PC-3 (cell line): ENCODE measurements around the gene OTOS. TPM values are rescaled to one million over a fixed set of nuclear protein-coding genes. Genes with fewer than 3 reads are reported as not detected.

Experiments used
- ATAC-seq: fragments of 200-7000 bp; cut with Tn5 transposase; 2 replicates; pipeline ENCODE4 v1.9.1; 2020; ENCODE audit warnings: mild to moderate bottlenecking, moderate library complexity
- BruUV-seq: library from RNA; stranded (reverse); fragments of 400-500 nt; replicated peaks from 2 replicates; lab custom pipeline; 2021; lab: Mats Ljungman, UMichigan
- CTCF ChIA-PET: fragments of 300-600 bp; sonication (Branson Sonifier 250); formaldehyde crosslinking; loops from one replicate; lab custom pipeline; 2022; ENCODE audit warnings: antibody characterized with exemption; lab: Charles Lee
- POLR2A ChIA-PET: fragments of 300-600 bp; sonication (Branson Sonifier 250); formaldehyde crosslinking; loops from one replicate; lab custom pipeline; 2022; ENCODE audit warnings: antibody characterized with exemption; ENCODE audit not compliant: unreplicated experiment; lab: Charles Lee
- DNase-seq: peaks from one replicate; pipeline ENCODE4 v3.0.0-alpha.2; 2015
- H2AFZ ChIP-seq: fragments of 300-600 bp; sonication (generic); 2 replicates; pipeline ENCODE4 v1.6.0; 2016; ENCODE audit warnings: antibody characterized with exemption, low read length
- H3F3A ChIP-seq: fragments of 300-600 bp; sonication (generic); one replicate; pipeline ENCODE4 v1.6.0; 2017; ENCODE audit warnings: antibody characterized with exemption, low read length, control low read depth, mild to moderate bottlenecking; ENCODE audit not compliant: unreplicated experiment
- H3K27ac ChIP-seq: fragments of 300-600 bp; sonication (generic); 2 replicates; pipeline ENCODE4 v1.5.1; 2016; ENCODE audit warnings: mild to moderate bottlenecking, low read length
- H3K27me3 ChIP-seq: fragments of 300-600 bp; sonication (generic); 2 replicates; pipeline ENCODE4 v1.6.1; 2016; ENCODE audit warnings: low read length, mixed read lengths
- H3K36me3 ChIP-seq: fragments of 300-600 bp; sonication (generic); 2 replicates; pipeline ENCODE4 v1.6.1; 2016; ENCODE audit warnings: low read depth, mixed run types, low read length, mixed read lengths
- H3K4me1 ChIP-seq: fragments of 300-600 bp; sonication (generic); 2 replicates; pipeline ENCODE4 v1.5.1; 2016; ENCODE audit warnings: low read length; ENCODE audit not compliant: insufficient read depth
- H3K4me2 ChIP-seq: fragments of 300-600 bp; sonication (generic); 2 replicates; pipeline ENCODE4 v1.6.0; 2016; ENCODE audit warnings: low read length
- H3K4me3 ChIP-seq: fragments of 300-600 bp; sonication (generic); 2 replicates; pipeline ENCODE4 v1.5.1; 2016; ENCODE audit warnings: mild to moderate bottlenecking, low read length, mixed read lengths
- H3K79me2 ChIP-seq: fragments of 300-600 bp; sonication (generic); 2 replicates; pipeline ENCODE4 v1.6.1; 2017; ENCODE audit warnings: low read length, mixed read lengths
- H3K9ac ChIP-seq: fragments of 300-600 bp; sonication (generic); 2 replicates; pipeline ENCODE4 v1.6.0; 2016; ENCODE audit warnings: mild to moderate bottlenecking, low read length
- H3K9me2 ChIP-seq: fragments of 300-600 bp; sonication (generic); replicated peaks from 2 replicates; pipeline ENCODE4 v1.6.1; 2016; ENCODE audit warnings: mixed run types, low read length, mixed read lengths
- H3K9me3 ChIP-seq: fragments of 300-600 bp; sonication (generic); 2 replicates; pipeline ENCODE4 v1.6.1; 2016; ENCODE audit warnings: low read length, mixed read lengths
- H4K20me1 ChIP-seq: fragments of 300-600 bp; sonication (generic); 2 replicates; pipeline ENCODE4 v1.6.1; 2016; ENCODE audit warnings: low read length, mixed read lengths
- EZH2 ChIP-seq: fragments of 300-600 bp; sonication (generic); IDR thresholded peaks from one replicate; pipeline ENCODE4 v1.6.1; 2017; ENCODE audit warnings: antibody characterized with exemption, mild to moderate bottlenecking, low read length; ENCODE audit not compliant: unreplicated experiment
- EZH2phosphoT487 ChIP-seq: fragments of 300-600 bp; sonication (generic); IDR thresholded peaks from 2 replicates; pipeline ENCODE4 v1.6.1; 2018; ENCODE audit warnings: mild to moderate bottlenecking, antibody characterized with exemption, low read length, borderline replicate concordance
- intact Hi-C: fragments of 100-400 bp; cut with micrococcal nuclease; formaldehyde crosslinking; loops from 2 replicates; pipeline ENCODE4 v1.9.0; 2023
- total RNA-seq: library from RNA; depleted of rRNA; stranded (reverse); fragments of >200 nt; gene quantifications from 2 replicates; pipeline ENCODE4 v1.2.3, GENCODE V29; 2014
- TF ChIP-seq, protein P1 (sequence below): fragments of 300-600 bp; sonication (generic); conservative IDR thresholded peaks from 2 replicates; pipeline ENCODE4 v1.5.1; 2017; ENCODE audit warnings: antibody characterized with exemption, low read depth, mild to moderate bottlenecking, low read length

OTOS gene
- total RNA-seq, 1 experiment from 2014 or later, result not detected

DNA sequence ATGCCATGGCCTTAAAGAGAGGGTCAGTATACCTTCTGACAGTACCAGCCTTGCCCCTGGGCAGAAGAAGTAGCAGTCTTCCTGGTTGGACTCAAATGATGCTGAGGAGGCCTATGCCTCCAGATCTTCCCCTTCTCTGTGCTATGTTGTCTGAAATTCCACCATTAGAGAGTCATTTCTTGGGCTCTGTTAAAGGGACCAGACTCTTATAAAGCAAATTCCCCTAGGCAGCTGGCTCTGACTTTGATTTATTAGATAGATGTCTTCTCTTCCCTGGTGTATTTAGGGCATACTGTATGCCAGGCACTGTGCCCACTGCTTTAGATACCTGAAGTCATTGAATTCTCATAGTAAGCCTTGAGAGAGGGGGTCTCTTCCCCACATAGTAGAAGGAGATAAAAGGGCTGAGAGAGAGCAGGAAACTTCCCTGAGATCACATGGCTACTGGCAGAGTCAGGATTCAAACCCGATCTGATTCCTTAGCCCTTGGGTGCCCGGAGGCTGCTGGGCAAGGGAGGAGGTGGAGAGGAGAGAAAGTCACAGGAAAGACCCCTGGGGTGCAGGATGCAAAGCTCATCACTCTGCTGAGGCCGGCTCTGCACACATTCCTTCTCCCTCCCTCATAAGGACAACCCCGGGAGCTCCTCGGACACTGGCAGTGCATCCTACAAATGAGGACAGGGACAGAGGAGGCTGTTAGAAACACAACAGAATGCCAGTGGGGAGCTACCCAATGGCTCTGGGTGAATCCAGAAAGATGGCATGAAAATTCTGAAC lies 27.4 kb downstream of the OTOS start:
- H3K79me2 ChIP-seq, result no peaks in the 10 kb centered on the region
- no peak overlapping the region for H2AFZ ChIP-seq
- intact Hi-C loops, result no loop called here
- BruUV-seq, result no TSS peak
- H3F3A ChIP-seq, result no peaks in the 10 kb centered on the region
- ChIA-PET POLR2A (no interaction called here), CTCF (no interaction called here)
- peaks cover 58% of the 10 kb centered on the region for H3K27me3 ChIP-seq
- H4K20me1 ChIP-seq, result no peaks in the 10 kb centered on the region
- no peak overlapping the region for H3K4me2 ChIP-seq
- no peaks in the 10 kb centered on the region for H3K9me3 ChIP-seq
- no peak overlapping the region for H3K9ac ChIP-seq
- no peaks in the 10 kb centered on the region for H3K36me3 ChIP-seq
- no peak for ATAC-seq
- H3K4me3 ChIP-seq, result no peak overlapping the region
- no peaks in the 10 kb centered on the region for H3K4me1 ChIP-seq
- no peak overlapping the region for H3K27ac ChIP-seq
- TF ChIP-seq, protein P1, sequence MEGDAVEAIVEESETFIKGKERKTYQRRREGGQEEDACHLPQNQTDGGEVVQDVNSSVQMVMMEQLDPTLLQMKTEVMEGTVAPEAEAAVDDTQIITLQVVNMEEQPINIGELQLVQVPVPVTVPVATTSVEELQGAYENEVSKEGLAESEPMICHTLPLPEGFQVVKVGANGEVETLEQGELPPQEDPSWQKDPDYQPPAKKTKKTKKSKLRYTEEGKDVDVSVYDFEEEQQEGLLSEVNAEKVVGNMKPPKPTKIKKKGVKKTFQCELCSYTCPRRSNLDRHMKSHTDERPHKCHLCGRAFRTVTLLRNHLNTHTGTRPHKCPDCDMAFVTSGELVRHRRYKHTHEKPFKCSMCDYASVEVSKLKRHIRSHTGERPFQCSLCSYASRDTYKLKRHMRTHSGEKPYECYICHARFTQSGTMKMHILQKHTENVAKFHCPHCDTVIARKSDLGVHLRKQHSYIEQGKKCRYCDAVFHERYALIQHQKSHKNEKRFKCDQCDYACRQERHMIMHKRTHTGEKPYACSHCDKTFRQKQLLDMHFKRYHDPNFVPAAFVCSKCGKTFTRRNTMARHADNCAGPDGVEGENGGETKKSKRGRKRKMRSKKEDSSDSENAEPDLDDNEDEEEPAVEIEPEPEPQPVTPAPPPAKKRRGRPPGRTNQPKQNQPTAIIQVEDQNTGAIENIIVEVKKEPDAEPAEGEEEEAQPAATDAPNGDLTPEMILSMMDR, result no peak
- no peak for TF ChIP-seq EZH2phosphoT487
- TF ChIP-seq EZH2, result no peak
- no peaks in the 10 kb centered on the region for H3K9me2 ChIP-seq
- DNase-seq, result no peak

DNA sequence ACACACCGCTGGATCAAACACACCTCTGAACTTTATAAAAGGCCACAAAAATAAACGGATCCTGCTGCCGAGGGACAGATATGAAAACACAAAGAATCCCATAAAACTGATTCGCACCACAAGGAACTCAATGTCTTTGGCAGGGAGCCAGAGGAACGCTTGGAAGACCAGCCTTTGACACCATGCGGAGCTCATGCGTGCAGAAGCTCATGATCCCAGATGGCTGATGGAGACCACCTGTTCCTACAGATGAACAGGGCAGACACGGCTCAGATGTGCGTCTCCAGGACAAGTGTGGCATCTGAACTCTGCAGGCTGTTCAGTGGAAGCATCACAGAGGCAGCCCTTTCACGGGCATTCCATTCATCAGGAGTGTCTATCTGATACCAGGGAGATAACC lies 29.2 kb downstream of the OTOS start:
- no peaks in the 10 kb centered on the region for H3K9me3 ChIP-seq

DNA sequence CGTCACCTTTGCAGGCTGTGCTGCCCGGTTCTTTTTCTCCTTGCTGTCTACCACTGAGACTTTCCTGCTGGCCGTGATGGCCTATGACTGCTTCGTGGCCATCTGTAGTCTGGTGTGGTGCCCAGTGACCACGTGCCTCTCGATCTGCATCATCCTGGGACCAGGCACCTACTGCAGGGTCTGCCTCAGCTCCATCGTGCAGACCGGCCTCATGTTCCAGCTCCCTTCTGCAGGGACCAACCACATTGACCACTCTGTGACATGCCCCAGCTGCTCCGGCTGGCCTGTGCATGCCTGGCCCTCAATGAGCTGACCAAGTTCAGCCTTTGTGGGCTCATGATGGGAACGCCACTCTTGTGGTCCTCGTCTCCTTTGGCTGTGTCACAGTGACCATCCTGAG lies 31.1 kb downstream of the OTOS start:
- Histone ChIP-seq H3K4me3 (no peak overlapping the region), H3F3A (no peaks in the 10 kb centered on the region), H3K9me2 (no peaks in the 10 kb centered on the region), H3K79me2 (no peaks in the 10 kb centered on the region), H3K9me3 (no peaks in the 10 kb centered on the region), H3K4me2 (no peak overlapping the region), H3K36me3 (no peaks in the 10 kb centered on the region), H3K27me3 (peaks cover 60% of the 10 kb centered on the region), H3K4me1 (no peaks in the 10 kb centered on the region), H3K9ac (no peak overlapping the region), H3K27ac (no peak overlapping the region), H4K20me1 (no peaks in the 10 kb centered on the region), H2AFZ (no peak overlapping the region)
- POLR2A ChIA-PET, result no interaction called here
- BruUV-seq, result no TSS peak
- intact Hi-C loops, result no loop called here
- no peak for ATAC-seq
- TF ChIP-seq, protein P1, result no peak
- TF ChIP-seq EZH2phosphoT487 (no peak), EZH2 (no peak)
- CTCF ChIA-PET, result no interaction called here
- no peak for DNase-seq

More for the DNA sequence above, 29.2 kb downstream of the OTOS start:
- Histone ChIP-seq H2AFZ (no peak overlapping the region), H3K4me3 (no peak overlapping the region), H3K79me2 (no peaks in the 10 kb centered on the region), H3F3A (no peaks in the 10 kb centered on the region), H3K27ac (no peak overlapping the region), H3K36me3 (no peaks in the 10 kb centered on the region), H4K20me1 (no peaks in the 10 kb centered on the region), H3K9ac (no peak overlapping the region), H3K9me2 (no peaks in the 10 kb centered on the region), H3K4me1 (no peaks in the 10 kb centered on the region), H3K4me2 (no peak overlapping the region), H3K27me3 (peaks cover 59% of the 10 kb centered on the region)
- ATAC-seq (no peak), DNase-seq (no peak)
- TF ChIP-seq EZH2phosphoT487 (no peak), EZH2 (no peak)
- TF ChIP-seq, protein P1, result no peak
- POLR2A ChIA-PET, result no interaction called here
- intact Hi-C loops, result no loop called here
- BruUV-seq, result no TSS peak
- CTCF ChIA-PET, result no interaction called here
